K562 (cell line): ENCODE data around the gene GCNA. TPM values are rescaled to one million over a fixed set of nuclear protein-coding genes. Genes with fewer than 3 reads are reported as not detected.
"Not testable (repeated sequence)": the region's sequence is repeated elsewhere in the genome, so short reads cannot be mapped to it uniquely, and the experiment has no call there.

Source experiments
- ATAC-seq: fragments of 200-7000 bp; cut with Tn5 transposase; 3 replicates; pipeline ENCODE4 v1.9.1; 2020; ENCODE audit warnings: moderate library complexity
- BruUV-seq: library from RNA; stranded (reverse); fragments of 400-500 nt; replicated peaks from 2 replicates; lab custom pipeline; 2021; lab: Mats Ljungman, UMichigan
- CTCF ChIA-PET: fragments of 300-600 bp; formaldehyde crosslinking; extraction: SDS; loops from one replicate; lab custom pipeline; 2021; ENCODE audit warnings: low intra/inter-chr PET ratio; lab: Yijun Ruan, JAX
- POLR2A ChIA-PET: fragments of 300-600, 350-650 bp; sonication (Branson Sonifier 250); formaldehyde crosslinking; extraction: SDS; loops from one replicate; lab custom pipeline; 2021; ENCODE audit warnings: antibody characterized with exemption, inconsistent platforms; lab: Yijun Ruan, JAX
- DNase-seq, 4 experiments: peaks; one replicate each; pipeline versions ENCODE4 v3.0.0 to v3.0.0-alpha.2; 2011 to 2018; ENCODE audit warnings: low spot score in 3 of 4, mixed read lengths in 3 of 4; ENCODE audit errors: extremely low read depth in 1 of 4
- FAIRE-seq: peaks from 2 replicates; lab custom pipeline; 2011; peaks lifted over from hg19 to GRCh38; lab: Jason Lieb, UNC
- H2AFZ ChIP-seq: 2 replicates; pipeline ENCODE4 v1.6.0; 2011; ENCODE audit warnings: low read depth, low read length, control low read depth, inconsistent platforms
- H3K27ac ChIP-seq: fragments of 200-600 bp; 3 replicates; pipeline ENCODE4 v1.8.0; 2011; ENCODE audit warnings: low read depth, mild to moderate bottlenecking, control low read depth, inconsistent platforms, low read length, moderate library complexity, mixed read lengths; ENCODE audit errors: extremely low read depth
- H3K27me3 ChIP-seq, 2 experiments: fragments of 300-600 bp in 1 of 2; 2 replicates in 1 of 2; 3 replicates in 1 of 2; pipeline versions ENCODE4 v1.6.0 to v1.8.0; 2011; ENCODE audit warnings: inconsistent platforms in 2 of 2, low read length in 2 of 2, mild to moderate bottlenecking in 1 of 2, mixed read lengths in 1 of 2, moderate library complexity in 1 of 2; ENCODE audit not compliant: control insufficient read depth in 2 of 2, insufficient read depth in 2 of 2
- H3K36me3 ChIP-seq: fragments of 300-600 bp; 3 replicates; pipeline ENCODE4 v1.8.0; 2011; ENCODE audit warnings: mild to moderate bottlenecking, low read length, inconsistent platforms; ENCODE audit not compliant: control insufficient read depth, insufficient read depth
- H3K4me1 ChIP-seq, 2 experiments: fragments of 200-600 bp in 1 of 2; replicated peaks in 1 of 2; 2 replicates in 1 of 2; 3 replicates in 1 of 2; pipeline versions ENCODE4 v1.5.1 to v1.8.0; 2011; ENCODE audit warnings: inconsistent platforms in 2 of 2, low read length in 2 of 2, mild to moderate bottlenecking in 1 of 2, mixed read lengths in 1 of 2, moderate library complexity in 1 of 2; ENCODE audit not compliant: control insufficient read depth in 2 of 2, insufficient read depth in 2 of 2
- H3K4me2 ChIP-seq: 2 replicates; pipeline ENCODE4 v1.6.1; 2011; ENCODE audit warnings: low read length, control low read depth, inconsistent platforms, mixed read lengths; ENCODE audit not compliant: insufficient read depth
- H3K4me3 ChIP-seq: fragments of 200-600 bp; sonication (generic), shearing (Covaris generic); 2 replicates; pipeline ENCODE4 v1.5.1; 2016; ENCODE audit warnings: control low read depth, inconsistent platforms
- H3K79me2 ChIP-seq: fragments of 200-600 bp; 3 replicates; pipeline ENCODE4 v1.8.0; 2011; ENCODE audit warnings: low read length, inconsistent platforms; ENCODE audit not compliant: control insufficient read depth, insufficient read depth
- H3K9ac ChIP-seq, 2 experiments: 2 replicates each; pipeline versions ENCODE4 v1.6.0 to v1.6.1; 2011; ENCODE audit warnings: low read depth in 2 of 2, low read length in 2 of 2, control low read depth in 1 of 2, inconsistent platforms in 1 of 2, mild to moderate bottlenecking in 1 of 2, mixed read lengths in 1 of 2; ENCODE audit not compliant: insufficient read depth in 1 of 2
- H3K9me1 ChIP-seq: one replicate; pipeline ENCODE4 v1.6.0; 2011; ENCODE audit warnings: inconsistent platforms, mild to moderate bottlenecking, low read length, moderate library complexity; ENCODE audit not compliant: control insufficient read depth, insufficient read depth
- H3K9me3 ChIP-seq: replicated peaks from 2 replicates; pipeline ENCODE4 v1.5.1; 2011; ENCODE audit warnings: low read depth, low read length, inconsistent platforms; ENCODE audit not compliant: control insufficient read depth, insufficient read depth
- H4K20me1 ChIP-seq: replicated peaks from 2 replicates; pipeline ENCODE4 v1.6.1; 2011; ENCODE audit warnings: low read length, inconsistent platforms, mixed read lengths; ENCODE audit not compliant: control insufficient read depth, insufficient read depth
- WGBS: fragments of 100-300 bp; shearing (Covaris generic); methylation state at CpG from one replicate; pipeline ENCODE4 v1.1.6; 2016; ENCODE audit warnings: low coverage, mixed read lengths; ENCODE audit not compliant: insufficient coverage; ENCODE audit errors: missing lambda C conversion rate; 5-methylcytosine and 5-hydroxymethylcytosine counted together
- in situ Hi-C: fragments of 300-500 bp; cut with MboI; formaldehyde crosslinking; loops from 4 replicates; pipeline ENCODE4 v1.15.0; 2018; ENCODE audit warnings: inconsistent platforms, mixed read lengths
- intact Hi-C: fragments of 100-400 bp; cut with micrococcal nuclease; formaldehyde crosslinking; loops from 2 replicates; pipeline ENCODE4 v1.14.2; 2022
- polyA plus RNA-seq, 8 experiments: library from polyadenylated mRNA; depleted of rRNA in 4 of 8; stranded (reverse) in 5 of 8; unstranded in 3 of 8; fragments of >200 nt; fragmentation: Nextera tagmentation in 2 of 8; fragmentation: Illumina TruSeq in 1 of 8; extraction: Ambion mirVana in 2 of 8; extraction: Trizol in 1 of 8; gene quantifications; 2 replicates each; pipeline versions ENCODE4 v1.2.1 to v1.2.3, GENCODE V29; 2011 to 2014; ENCODE audit warnings: inconsistent platforms in 1 of 8, missing spikeins in 1 of 8
- total RNA-seq, 7 experiments: library from RNA; depleted of rRNA in 6 of 7; stranded (reverse); fragments of >200 nt in 6 of 7; fragmentation: Illumina TruSeq in 2 of 7; extraction: Trizol in 2 of 7; gene quantifications; 2 replicates each; pipeline versions ENCODE4 v1.2.1 to v1.2.3, GENCODE V29; 2011 to 2021; ENCODE audit warnings: low replicate concordance in 1 of 7
- TF ChIP-seq, protein P1 (sequence below): fragments of 250-450 bp; sonication (Bioruptor Pico); IDR thresholded peaks from 2 replicates; pipeline ENCODE4 v1.4.0; 2020; ENCODE audit warnings: mild to moderate bottlenecking, moderate library complexity

GCNA gene
- total and polyA plus RNA-seq, 9 of the 15 experiments (the other 6 are each of a cell fraction or from before 2014, with no cell fraction given) = 0.27 to 1.5 (median 0.86) TPM

DNA sequence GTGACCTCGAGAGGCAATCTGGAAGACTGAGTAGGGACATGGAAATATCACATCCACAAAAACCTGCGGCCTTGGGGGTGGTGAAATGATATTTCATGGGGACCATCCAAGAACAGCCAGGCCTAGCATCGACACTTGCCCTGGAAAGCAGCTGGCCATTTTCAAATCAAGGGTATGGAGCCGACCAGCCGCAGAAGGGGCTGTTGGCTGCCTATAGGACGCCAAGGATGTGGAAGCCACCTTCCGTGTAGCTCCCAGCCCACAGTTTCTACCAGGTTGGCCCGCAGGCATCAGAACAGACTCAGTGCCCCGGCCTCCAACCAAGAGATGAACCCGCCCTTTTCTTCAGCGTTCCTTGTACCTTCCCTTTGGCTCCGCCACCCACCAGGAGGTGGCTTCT, 83.7 kb downstream of the GCNA start (continued):
- TF ChIP-seq, protein P1, sequence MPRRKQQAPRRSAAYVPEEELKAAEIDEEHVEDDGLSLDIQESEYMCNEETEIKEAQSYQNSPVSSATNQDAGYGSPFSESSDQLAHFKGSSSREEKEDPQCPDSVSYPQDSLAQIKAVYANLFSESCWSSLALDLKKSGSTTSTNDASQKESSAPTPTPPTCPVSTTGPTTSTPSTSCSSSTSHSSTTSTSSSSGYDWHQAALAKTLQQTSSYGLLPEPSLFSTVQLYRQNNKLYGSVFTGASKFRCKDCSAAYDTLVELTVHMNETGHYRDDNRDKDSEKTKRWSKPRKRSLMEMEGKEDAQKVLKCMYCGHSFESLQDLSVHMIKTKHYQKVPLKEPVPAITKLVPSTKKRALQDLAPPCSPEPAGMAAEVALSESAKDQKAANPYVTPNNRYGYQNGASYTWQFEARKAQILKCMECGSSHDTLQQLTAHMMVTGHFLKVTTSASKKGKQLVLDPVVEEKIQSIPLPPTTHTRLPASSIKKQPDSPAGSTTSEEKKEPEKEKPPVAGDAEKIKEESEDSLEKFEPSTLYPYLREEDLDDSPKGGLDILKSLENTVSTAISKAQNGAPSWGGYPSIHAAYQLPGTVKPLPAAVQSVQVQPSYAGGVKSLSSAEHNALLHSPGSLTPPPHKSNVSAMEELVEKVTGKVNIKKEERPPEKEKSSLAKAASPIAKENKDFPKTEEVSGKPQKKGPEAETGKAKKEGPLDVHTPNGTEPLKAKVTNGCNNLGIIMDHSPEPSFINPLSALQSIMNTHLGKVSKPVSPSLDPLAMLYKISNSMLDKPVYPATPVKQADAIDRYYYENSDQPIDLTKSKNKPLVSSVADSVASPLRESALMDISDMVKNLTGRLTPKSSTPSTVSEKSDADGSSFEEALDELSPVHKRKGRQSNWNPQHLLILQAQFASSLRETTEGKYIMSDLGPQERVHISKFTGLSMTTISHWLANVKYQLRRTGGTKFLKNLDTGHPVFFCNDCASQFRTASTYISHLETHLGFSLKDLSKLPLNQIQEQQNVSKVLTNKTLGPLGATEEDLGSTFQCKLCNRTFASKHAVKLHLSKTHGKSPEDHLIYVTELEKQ (CRISPR knock-in tag) = no peak

DNA sequence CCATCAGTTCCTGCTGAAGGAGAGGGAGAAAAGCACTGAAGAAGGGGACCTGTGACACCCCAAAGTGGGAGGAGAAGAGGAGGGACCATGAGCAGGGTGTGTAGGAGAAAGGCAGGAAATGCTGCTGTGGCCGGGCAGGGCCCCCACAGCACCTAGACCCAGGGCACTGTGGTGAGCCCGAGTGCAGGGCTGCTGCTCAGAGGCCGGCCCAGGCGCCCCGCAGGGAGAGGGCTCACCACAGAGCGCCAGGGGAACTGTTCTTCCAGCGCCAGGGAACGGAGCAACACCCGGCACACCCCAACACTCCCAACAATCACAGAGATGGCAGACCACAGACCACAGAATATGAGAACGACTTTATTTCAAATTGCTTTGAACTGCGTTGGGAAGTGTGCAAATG, 84.4 kb downstream of the GCNA start:
- H3K4me2 ChIP-seq, intact Hi-C loops, H3K79me2 ChIP-seq, FAIRE-seq, H3K9me3 ChIP-seq, H3K27ac ChIP-seq, H4K20me1 ChIP-seq, H3K4me3 ChIP-seq, CTCF ChIA-PET, DNase-seq, H2AFZ ChIP-seq, H3K36me3 ChIP-seq, H3K9me1 ChIP-seq, H3K9ac ChIP-seq, POLR2A ChIA-PET, BruUV-seq, ATAC-seq: not testable (repeated sequence)
- peaks cover 0 to 14% of the 10 kb centered on the region in 2 experiments; a peak in 3 of 5 replicates for H3K4me1 ChIP-seq
- in situ Hi-C loops = loop anchor here (25.0 kb wide), 1 partner anchor 200 kb away; no protein-coding TSS in a partner anchor
- WGBS = 0% methylated on average over 4 of the region's 11 CpGs
- H3K27me3 ChIP-seq = peaks cover 10 to 32% of the 10 kb centered on the region in 2 experiments; a peak in 4 of 5 replicates

Other genes with a start within 250 kb of the GCNA start
- gene TAF1, start 212.1 kb upstream of the GCNA start, total RNA-seq (2014; rRNA removed) = 44.6 and 47.7 TPM in 2 replicates
- 45.1 and 50.5 TPM in 2 replicates for gene TAF1, start 212.1 kb upstream of the GCNA start, total RNA-seq (2014; rRNA removed; fragmentation: Illumina TruSeq; extraction: Trizol)
- gene TAF1, start 212.1 kb upstream of the GCNA start, total RNA-seq (2015; rRNA removed; fragmentation: Illumina TruSeq; extraction: Trizol) = 38.1 and 39.2 TPM in 2 replicates
- gene TAF1, start 212.1 kb upstream of the GCNA start, total RNA-seq (2021) = 37.3 and 42.6 TPM in 2 replicates
- gene TAF1, start 212.1 kb upstream of the GCNA start, polyA plus RNA-seq (2011; rRNA removed) = 16.3 and 23.1 TPM in 2 replicates
- gene TAF1, start 212.1 kb upstream of the GCNA start, polyA plus RNA-seq (2014; fragmentation: Illumina TruSeq; extraction: Trizol) = 39.2 and 41.2 TPM in 2 replicates
- gene TAF1, start 212.1 kb upstream of the GCNA start, polyA plus RNA-seq (2014; fragmentation: Nextera tagmentation; extraction: Ambion mirVana) = 10 to 100 TPM in 1 of 2 experiments, 1 to 10 TPM in 1; 6.4 to 10.5 TPM
- 27.8 and 32.7 TPM in 2 replicates for gene TAF1, start 212.1 kb upstream of the GCNA start, polyA plus RNA-seq (2014; rRNA removed)
- 70.4 and 71.3 TPM in 2 replicates for gene OGT, start 45.3 kb upstream of the GCNA start, total RNA-seq (2014; rRNA removed)
- gene OGT, start 45.3 kb upstream of the GCNA start, total RNA-seq (2014; rRNA removed; fragmentation: Illumina TruSeq; extraction: Trizol) = 117 and 133 TPM in 2 replicates
- gene OGT, start 45.3 kb upstream of the GCNA start, total RNA-seq (2015; rRNA removed; fragmentation: Illumina TruSeq; extraction: Trizol) = 91.0 and 97.3 TPM in 2 replicates
- 141 and 153 TPM in 2 replicates for gene OGT, start 45.3 kb upstream of the GCNA start, total RNA-seq (2021)
- gene OGT, start 45.3 kb upstream of the GCNA start, polyA plus RNA-seq (2011; rRNA removed) = 347 and 456 TPM in 2 replicates
- 109 and 121 TPM in 2 replicates for gene OGT, start 45.3 kb upstream of the GCNA start, polyA plus RNA-seq (2014; fragmentation: Illumina TruSeq; extraction: Trizol)
- 10 to 100 TPM; 38.9 to 52.6 TPM for gene OGT, start 45.3 kb upstream of the GCNA start, polyA plus RNA-seq (2014; fragmentation: Nextera tagmentation; extraction: Ambion mirVana)
- gene OGT, start 45.3 kb upstream of the GCNA start, polyA plus RNA-seq (2014; rRNA removed) = 170 and 211 TPM in 2 replicates
- gene CXCR3, start 40.1 kb downstream of the GCNA start, total RNA-seq (2014; rRNA removed) = not detected in 2 replicates
- gene CXCR3, start 40.1 kb downstream of the GCNA start, total RNA-seq (2014; rRNA removed; fragmentation: Illumina TruSeq; extraction: Trizol) = not detected in 2 replicates
- gene CXCR3, start 40.1 kb downstream of the GCNA start, total RNA-seq (2015; rRNA removed; fragmentation: Illumina TruSeq; extraction: Trizol) = not detected in 2 replicates
- gene CXCR3, start 40.1 kb downstream of the GCNA start, total RNA-seq (2021) = not detected in 2 replicates
- gene CXCR3, start 40.1 kb downstream of the GCNA start, polyA plus RNA-seq (2011; rRNA removed) = not detected in 2 replicates
- not detected in 2 replicates for gene CXCR3, start 40.1 kb downstream of the GCNA start, polyA plus RNA-seq (2014; fragmentation: Illumina TruSeq; extraction: Trizol)
- not detected for gene CXCR3, start 40.1 kb downstream of the GCNA start, polyA plus RNA-seq (2014; fragmentation: Nextera tagmentation; extraction: Ambion mirVana)
- gene CXCR3, start 40.1 kb downstream of the GCNA start, polyA plus RNA-seq (2014; rRNA removed) = not detected in 2 replicates
- gene CXorf49, start 139.8 kb downstream of the GCNA start, total RNA-seq (2014; rRNA removed) = not detected in 2 replicates
- gene CXorf49, start 139.8 kb downstream of the GCNA start, total RNA-seq (2014; rRNA removed; fragmentation: Illumina TruSeq; extraction: Trizol) = not detected in 2 replicates
- not detected in 2 replicates for gene CXorf49, start 139.8 kb downstream of the GCNA start, total RNA-seq (2015; rRNA removed; fragmentation: Illumina TruSeq; extraction: Trizol)
- not detected in 2 replicates for gene CXorf49, start 139.8 kb downstream of the GCNA start, total RNA-seq (2021)
- not detected in 2 replicates for gene CXorf49, start 139.8 kb downstream of the GCNA start, polyA plus RNA-seq (2011; rRNA removed)
- gene CXorf49, start 139.8 kb downstream of the GCNA start, polyA plus RNA-seq (2014; fragmentation: Illumina TruSeq; extraction: Trizol) = not detected in 2 replicates
- not detected for gene CXorf49, start 139.8 kb downstream of the GCNA start, polyA plus RNA-seq (2014; fragmentation: Nextera tagmentation; extraction: Ambion mirVana)
- not detected in 2 replicates for gene CXorf49, start 139.8 kb downstream of the GCNA start, polyA plus RNA-seq (2014; rRNA removed)
- not detected in 2 replicates for gene CXorf49B, start 184.9 kb downstream of the GCNA start, total RNA-seq (2014; rRNA removed)
- gene CXorf49B, start 184.9 kb downstream of the GCNA start, total RNA-seq (2014; rRNA removed; fragmentation: Illumina TruSeq; extraction: Trizol) = not detected in 2 replicates
- not detected in 2 replicates for gene CXorf49B, start 184.9 kb downstream of the GCNA start, total RNA-seq (2015; rRNA removed; fragmentation: Illumina TruSeq; extraction: Trizol)
- not detected in 2 replicates for gene CXorf49B, start 184.9 kb downstream of the GCNA start, total RNA-seq (2021)
- not detected in 2 replicates for gene CXorf49B, start 184.9 kb downstream of the GCNA start, polyA plus RNA-seq (2011; rRNA removed)
- not detected in 2 replicates for gene CXorf49B, start 184.9 kb downstream of the GCNA start, polyA plus RNA-seq (2014; fragmentation: Illumina TruSeq; extraction: Trizol)
- gene CXorf49B, start 184.9 kb downstream of the GCNA start, polyA plus RNA-seq (2014; fragmentation: Nextera tagmentation; extraction: Ambion mirVana) = not detected
- gene CXorf49B, start 184.9 kb downstream of the GCNA start, polyA plus RNA-seq (2014; rRNA removed) = not detected in 2 replicates